ENCODE data around the gene TAPT1. TPM values are rescaled to one million over a fixed set of nuclear protein-coding genes. Genes with fewer than 3 reads are reported as not detected.

The TAPT1 gene
- total and polyA plus RNA-seq, 2 experiments from 2014 or later: 3.6 to 9.9 TPM

- no peak for TF ChIP-seq CREB1 (CRISPR knock-in tag; IDR thresholded peaks at IDR 0.05; ENCODE audit: low read depth)
- no peak for TF ChIP-seq ZNF331 (CRISPR knock-in tag; IDR thresholded peaks at IDR 0.05; ENCODE audit: low read depth)
- no peak for TF ChIP-seq EZH2 (IDR thresholded peaks at IDR 0.05; ENCODE audit: low read depth, unreplicated experiment)
- TF ChIP-seq POLR2AphosphoS5 (IDR thresholded peaks at IDR 0.05; ENCODE audit: low read depth): no peak
- TF ChIP-seq JUNB (IDR thresholded peaks at IDR 0.05; ENCODE audit: unreplicated experiment): no peak
- TF ChIP-seq ZNF462 (CRISPR knock-in tag; IDR thresholded peaks at IDR 0.05): no peak
- Histone ChIP-seq H3K9me2 (ENCODE audit: insufficient read depth) (no peaks in the 10 kb centered on the region; the same call in 1 of the 2 replicates), H3K27ac (ENCODE audit: low read depth) (no peak overlapping the region)
These were observed 43.0 kb upstream of the TAPT1 start for GRCh38 chr4:16269240-16269639.

GRCh38 chr4:16268290-16268689 lies 42.0 kb upstream of the TAPT1 start:
- no peaks in the 10 kb centered on the region for H3K79me2 ChIP-seq (replicated peaks; ENCODE audit: insufficient read depth)
- H3K4me3 Mint-ChIP-seq: no peak overlapping the region
- TF ChIP-seq EZH2 (IDR thresholded peaks at IDR 0.05; ENCODE audit: low read depth, unreplicated experiment) (no peak), EZH2phosphoT487 (IDR thresholded peaks at IDR 0.05; ENCODE audit: unreplicated experiment) (no peak), STAT1 (IDR thresholded peaks at IDR 0.05; ENCODE audit: unreplicated experiment) (no peak), POLR2AphosphoS5 (IDR thresholded peaks at IDR 0.05; ENCODE audit: low read depth) (no peak), CTCF (conservative IDR thresholded peaks at IDR 0.05; ENCODE audit: low read depth in 2 of 2) (no peak), ETS1 (IDR thresholded peaks at IDR 0.05) (no peak), ZNF331 (CRISPR knock-in tag; IDR thresholded peaks at IDR 0.05; ENCODE audit: low read depth) (no peak)

More at GRCh38 chr4:16269240-16269639, 43.0 kb upstream of the TAPT1 start:
- no peak for DNase-seq (ENCODE audit: low spot score)
- Histone ChIP-seq H3K4me2 (no peak overlapping the region), H3K79me2 (replicated peaks; ENCODE audit: insufficient read depth) (no peaks in the 10 kb centered on the region), H3K36me3 (ENCODE audit: insufficient read depth) (no peaks in the 10 kb centered on the region), H3K27me3 (ENCODE audit: insufficient read depth) (no peaks in the 10 kb centered on the region), H2AFZ (no peak overlapping the region), H3K4me3 (no peak overlapping the region), H3F3A (replicated peaks; ENCODE audit: low read depth) (no peaks in the 10 kb centered on the region), H3K4me1 (ENCODE audit: insufficient read depth) (no peaks in the 10 kb centered on the region), H4K20me1 (replicated peaks; ENCODE audit: insufficient read depth) (no peaks in the 10 kb centered on the region)
- ATAC-seq: no peak
- Mint-ChIP-seq H3K4me1 (no peaks in the 10 kb centered on the region; the same call in 2 of the 3 replicates), H3K9me3 (no peaks in the 10 kb centered on the region), H3K4me3 (no peak overlapping the region), H3K27ac (no peak overlapping the region), H3K27me3 (ENCODE audit: insufficient read depth, low read depth, poor library complexity) (peaks cover 1% of the 10 kb centered on the region), H3K36me3 (ENCODE audit: low read depth) (no peaks in the 10 kb centered on the region)

More at GRCh38 chr4:16268290-16268689, 42.0 kb upstream of the TAPT1 start:
- Histone ChIP-seq H2AFZ (no peak overlapping the region), H3K4me3 (no peak overlapping the region), H3K9me2 (ENCODE audit: insufficient read depth) (no peaks in the 10 kb centered on the region), H3K4me1 (ENCODE audit: insufficient read depth) (no peaks in the 10 kb centered on the region), H3K27me3 (ENCODE audit: insufficient read depth) (no peaks in the 10 kb centered on the region), H3F3A (replicated peaks; ENCODE audit: low read depth) (no peaks in the 10 kb centered on the region), H3K36me3 (ENCODE audit: insufficient read depth) (no peaks in the 10 kb centered on the region), H3K27ac (ENCODE audit: low read depth) (no peak overlapping the region), H4K20me1 (replicated peaks; ENCODE audit: insufficient read depth) (no peaks in the 10 kb centered on the region), H3K4me2 (no peak overlapping the region)
- Mint-ChIP-seq H3K27ac (peak overlapping the region; percentile 30; the same call in 1 of the 2 replicates), H3K9me3 (no peaks in the 10 kb centered on the region), H3K4me1 (no peaks in the 10 kb centered on the region; the same call in 1 of the 3 replicates), H3K36me3 (ENCODE audit: low read depth) (no peaks in the 10 kb centered on the region), H3K27me3 (ENCODE audit: insufficient read depth, low read depth, poor library complexity) (peaks cover 1% of the 10 kb centered on the region)
- DNase-seq (ENCODE audit: low spot score) (no peak), ATAC-seq (no peak)

Measured in GM23338 (cell line).